Mesenchymal stem cell (in vitro differentiated cells and primary cell): ENCODE data around the gene PPIB.

Experiments
- DNase-seq: peaks from one replicate; pipeline ENCODE4 v3.0.0-alpha.2; 2013
- H2AFZ ChIP-seq: one replicate; pipeline ENCODE4 v1.6.1; 2013; ENCODE audit warnings: low read depth, mild to moderate bottlenecking, control low read depth, inconsistent platforms, low read length, moderate library complexity
- H2AK5ac ChIP-seq: 2 replicates; pipeline ENCODE4 v1.6.1; 2013; ENCODE audit warnings: low read length, moderate library complexity, mild to moderate bottlenecking, inconsistent platforms; ENCODE audit not compliant: severe bottlenecking
- H2BK120ac ChIP-seq: one replicate; pipeline ENCODE4 v1.6.1; 2013; ENCODE audit warnings: low read depth, mild to moderate bottlenecking, inconsistent platforms, low read length, moderate library complexity
- H2BK12ac ChIP-seq, 2 experiments: one replicate each; pipeline ENCODE4 v1.6.1; 2013; ENCODE audit warnings: inconsistent platforms in 2 of 2, low read length in 2 of 2, mild to moderate bottlenecking in 2 of 2, moderate library complexity in 2 of 2, control low read depth in 1 of 2
- H2BK15ac ChIP-seq: one replicate; pipeline ENCODE4 v1.6.1; 2013; ENCODE audit warnings: mild to moderate bottlenecking, low read depth, inconsistent platforms; ENCODE audit not compliant: poor library complexity, severe bottlenecking
- H2BK5ac ChIP-seq: 2 replicates; pipeline ENCODE4 v1.6.1; 2013; ENCODE audit warnings: low read depth, mild to moderate bottlenecking, low read length, control low read depth, inconsistent platforms; ENCODE audit not compliant: poor library complexity, severe bottlenecking
- H3K14ac ChIP-seq, 2 experiments: one replicate each; pipeline ENCODE4 v1.6.1; 2013; ENCODE audit warnings: inconsistent platforms in 2 of 2, low read length in 2 of 2, control low read depth in 1 of 2, mild to moderate bottlenecking in 1 of 2, moderate library complexity in 1 of 2
- H3K18ac ChIP-seq, 2 experiments: one replicate each; pipeline ENCODE4 v1.6.1; 2013; ENCODE audit warnings: inconsistent platforms in 2 of 2, low read length in 2 of 2, control low read depth in 1 of 2, low read depth in 1 of 2, mild to moderate bottlenecking in 1 of 2
- H3K23ac ChIP-seq, 2 experiments: one replicate each; pipeline ENCODE4 v1.6.1; 2013; ENCODE audit warnings: inconsistent platforms in 2 of 2, low read length in 2 of 2, mild to moderate bottlenecking in 2 of 2, moderate library complexity in 2 of 2, control low read depth in 1 of 2
- H3K27ac ChIP-seq: 2 replicates; pipeline ENCODE4 v1.5.1; 2013; ENCODE audit warnings: mild to moderate bottlenecking, moderate library complexity, low read length, control low read depth, inconsistent platforms; ENCODE audit not compliant: poor library complexity, severe bottlenecking
- H3K27me3 ChIP-seq, 2 experiments: 2 replicates each; pipeline versions ENCODE4 v1.6.1 to v1.7.0; 2013; ENCODE audit warnings: low read length in 2 of 2, mild to moderate bottlenecking in 2 of 2, moderate library complexity in 2 of 2, control low read depth in 1 of 2, inconsistent platforms in 1 of 2; ENCODE audit not compliant: control insufficient read depth in 1 of 2, insufficient read depth in 1 of 2
- H3K36me3 ChIP-seq, 2 experiments: 2 replicates each; pipeline versions ENCODE4 v1.6.1 to v1.7.0; 2013; ENCODE audit warnings: low read length in 2 of 2, control low read depth in 1 of 2, inconsistent platforms in 1 of 2, low read depth in 1 of 2, mild to moderate bottlenecking in 1 of 2; ENCODE audit not compliant: insufficient read depth in 2 of 2, control insufficient read depth in 1 of 2
- H3K4ac ChIP-seq, 2 experiments: one replicate each; pipeline ENCODE4 v1.6.1; 2013; ENCODE audit warnings: inconsistent platforms in 2 of 2, low read length in 2 of 2, mild to moderate bottlenecking in 2 of 2, moderate library complexity in 2 of 2, control low read depth in 1 of 2, low read depth in 1 of 2
- H3K4me1 ChIP-seq: 2 replicates; pipeline ENCODE4 v1.6.1; 2013; ENCODE audit warnings: low read depth, low read length, control low read depth; ENCODE audit not compliant: control insufficient read depth, insufficient read depth
- H3K4me2 ChIP-seq: 2 replicates; pipeline ENCODE4 v1.6.1; 2013; ENCODE audit warnings: low read length, mild to moderate bottlenecking, inconsistent platforms; ENCODE audit not compliant: poor library complexity, severe bottlenecking
- H3K4me3 ChIP-seq, 2 experiments: 2 replicates each; pipeline versions ENCODE4 v1.5.1 to v1.7.0; 2013; ENCODE audit warnings: low read length in 2 of 2, mild to moderate bottlenecking in 2 of 2, control low read depth in 1 of 2, low read depth in 1 of 2; ENCODE audit not compliant: insufficient read depth in 1 of 2
- H3K79me1 ChIP-seq: replicated peaks from 2 replicates; pipeline ENCODE4 v1.6.1; 2013; ENCODE audit warnings: mild to moderate bottlenecking, control low read depth, low read length, inconsistent platforms; ENCODE audit not compliant: poor library complexity, severe bottlenecking
- H3K9ac ChIP-seq: 2 replicates; pipeline ENCODE4 v1.7.0; 2013; ENCODE audit warnings: mild to moderate bottlenecking, low read length, moderate library complexity
- H3K9me3 ChIP-seq: 2 replicates; pipeline ENCODE4 v1.7.0; 2013; ENCODE audit warnings: mild to moderate bottlenecking, low read length; ENCODE audit not compliant: control insufficient read depth
- H4K8ac ChIP-seq: one replicate; pipeline ENCODE4 v1.6.1; 2013; ENCODE audit warnings: inconsistent platforms, mild to moderate bottlenecking, low read length, moderate library complexity
- H4K91ac ChIP-seq: one replicate; pipeline ENCODE4 v1.6.1; 2013; ENCODE audit warnings: mild to moderate bottlenecking, low read length, inconsistent platforms
- WGBS: methylation state at CpG from one replicate; pipeline ENCODE4 v1.1.7; 2013; ENCODE audit warnings: mixed read lengths; 5-methylcytosine and 5-hydroxymethylcytosine counted together

The PPIB gene

DNA sequence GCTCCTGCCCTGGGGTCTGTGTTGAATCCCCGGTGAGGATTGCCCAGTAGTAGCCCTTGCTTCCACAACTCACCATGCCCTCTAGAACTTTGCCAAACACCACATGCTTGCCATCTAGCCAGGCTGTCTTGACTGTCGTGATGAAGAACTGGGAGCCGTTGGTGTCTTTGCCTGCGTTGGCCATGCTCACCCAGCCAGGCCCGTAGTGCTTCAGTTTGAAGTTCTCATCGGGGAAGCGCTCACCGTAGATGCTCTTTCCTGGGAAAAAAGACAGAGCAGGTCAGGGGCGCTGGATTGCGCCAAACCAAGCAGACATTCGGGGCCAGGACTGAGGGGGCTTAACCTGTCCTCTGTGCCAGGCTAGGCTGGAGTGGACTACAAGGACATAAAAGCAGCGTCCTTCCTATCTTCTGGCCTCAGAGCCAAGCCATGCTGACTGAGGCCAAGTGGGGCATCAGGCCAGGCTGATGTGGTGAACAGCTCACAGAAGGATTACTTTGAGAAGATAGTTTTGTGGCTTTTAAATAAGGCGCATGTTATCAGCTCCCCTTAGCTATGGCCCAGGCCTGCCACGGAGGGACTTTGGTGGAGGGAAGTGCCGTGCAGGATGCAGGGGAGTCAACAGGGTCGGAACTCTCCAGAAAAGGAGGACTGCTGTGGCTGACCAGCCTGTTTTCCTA is 6.0 kb downstream of the PPIB start:
- H3K79me1 ChIP-seq: peaks cover 13% of the 10 kb centered on the region
- no peak overlapping the region for H3K14ac ChIP-seq
- no peak overlapping the region for H3K18ac ChIP-seq
- no peak overlapping the region for H3K4me2 ChIP-seq
- H2BK15ac ChIP-seq: no peak overlapping the region
- H2BK12ac ChIP-seq: no peak overlapping the region
- H3K36me3 ChIP-seq: peaks cover 70 to 71% of the 10 kb centered on the region in 2 experiments
- H4K91ac ChIP-seq: no peak overlapping the region
- 95% methylated on average over 16 of the region's 16 CpGs for WGBS
- H3K9me3 ChIP-seq: no peaks in the 10 kb centered on the region
- DNase-seq: no peak
- no peak overlapping the region for H3K4me3 ChIP-seq
- H2BK120ac ChIP-seq: no peak overlapping the region
- peaks cover 9 to 14% of the 10 kb centered on the region in 2 experiments for H3K27me3 ChIP-seq
- H4K8ac ChIP-seq: no peak overlapping the region
- H2BK5ac ChIP-seq: no peak overlapping the region
- no peak overlapping the region for H3K4ac ChIP-seq
- no peak overlapping the region for H3K9ac ChIP-seq
- H3K23ac ChIP-seq: no peak overlapping the region
- H2AFZ ChIP-seq: no peak overlapping the region
- no peak overlapping the region for H3K27ac ChIP-seq
- H3K4me1 ChIP-seq: peaks cover 31% of the 10 kb centered on the region
- H2AK5ac ChIP-seq: no peak overlapping the region

DNA sequence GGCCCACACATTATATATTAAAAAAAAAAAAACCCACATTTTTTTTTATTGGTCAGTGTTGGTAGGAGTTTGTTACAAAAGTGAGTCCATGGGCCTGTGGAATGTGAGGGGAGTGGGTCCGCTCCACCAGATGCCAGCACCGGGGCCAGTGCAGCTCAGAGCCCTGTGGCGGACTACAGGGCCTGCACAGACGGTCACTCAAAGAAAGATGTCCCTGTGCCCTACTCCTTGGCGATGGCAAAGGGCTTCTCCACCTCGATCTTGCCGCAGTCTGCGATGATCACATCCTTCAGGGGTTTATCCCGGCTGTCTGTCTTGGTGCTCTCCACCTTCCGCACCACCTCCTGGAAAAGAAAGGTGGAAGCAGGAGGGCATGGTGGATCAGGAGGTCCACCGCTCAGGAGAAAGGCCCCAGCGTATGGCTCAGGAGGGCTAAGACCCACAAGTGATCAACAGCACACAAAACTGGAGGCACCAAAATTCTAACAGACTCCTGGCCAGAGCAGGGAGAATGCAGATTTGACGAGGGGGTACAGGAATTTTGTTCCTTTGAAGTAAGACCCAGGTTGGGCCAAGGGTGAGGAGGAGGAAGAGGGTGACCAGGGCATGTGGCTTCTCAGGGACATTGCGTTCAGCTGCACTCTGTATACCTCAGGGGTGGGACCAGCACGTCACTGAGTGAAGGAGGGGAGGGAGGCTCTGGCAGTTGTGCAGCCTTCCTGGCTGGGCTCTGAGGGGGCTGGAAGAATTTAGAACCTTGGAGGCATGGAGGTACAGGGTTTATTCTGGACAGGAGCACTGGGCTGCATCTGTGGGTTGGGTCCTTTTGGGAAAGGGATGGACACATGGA is 6.8 kb downstream of the PPIB start:
- Histone ChIP-seq H2BK15ac (no peak overlapping the region), H2BK120ac (no peak overlapping the region), H2AFZ (no peak overlapping the region), H2BK5ac (no peak overlapping the region), H3K79me1 (peaks cover 13% of the 10 kb centered on the region), H3K9me3 (no peaks in the 10 kb centered on the region), H3K18ac (no peak overlapping the region), H3K4me2 (no peak overlapping the region), H3K36me3 (peaks cover 64 to 66% of the 10 kb centered on the region in 2 experiments), H3K4me3 (no peak overlapping the region), H2AK5ac (no peak overlapping the region), H3K23ac (no peak overlapping the region), H2BK12ac (no peak overlapping the region), H3K27me3 (peaks cover 9 to 16% of the 10 kb centered on the region in 2 experiments), H3K14ac (no peak overlapping the region), H4K8ac (no peak overlapping the region), H4K91ac (no peak overlapping the region), H3K4me1 (peaks cover 36% of the 10 kb centered on the region), H3K9ac (no peak overlapping the region), H3K27ac (no peak overlapping the region), H3K4ac (peak overlapping the region in 1 of 2 experiments; percentile 49)
- WGBS: 93% methylated on average over 15 of the region's 15 CpGs
- no peak for DNase-seq

DNA sequence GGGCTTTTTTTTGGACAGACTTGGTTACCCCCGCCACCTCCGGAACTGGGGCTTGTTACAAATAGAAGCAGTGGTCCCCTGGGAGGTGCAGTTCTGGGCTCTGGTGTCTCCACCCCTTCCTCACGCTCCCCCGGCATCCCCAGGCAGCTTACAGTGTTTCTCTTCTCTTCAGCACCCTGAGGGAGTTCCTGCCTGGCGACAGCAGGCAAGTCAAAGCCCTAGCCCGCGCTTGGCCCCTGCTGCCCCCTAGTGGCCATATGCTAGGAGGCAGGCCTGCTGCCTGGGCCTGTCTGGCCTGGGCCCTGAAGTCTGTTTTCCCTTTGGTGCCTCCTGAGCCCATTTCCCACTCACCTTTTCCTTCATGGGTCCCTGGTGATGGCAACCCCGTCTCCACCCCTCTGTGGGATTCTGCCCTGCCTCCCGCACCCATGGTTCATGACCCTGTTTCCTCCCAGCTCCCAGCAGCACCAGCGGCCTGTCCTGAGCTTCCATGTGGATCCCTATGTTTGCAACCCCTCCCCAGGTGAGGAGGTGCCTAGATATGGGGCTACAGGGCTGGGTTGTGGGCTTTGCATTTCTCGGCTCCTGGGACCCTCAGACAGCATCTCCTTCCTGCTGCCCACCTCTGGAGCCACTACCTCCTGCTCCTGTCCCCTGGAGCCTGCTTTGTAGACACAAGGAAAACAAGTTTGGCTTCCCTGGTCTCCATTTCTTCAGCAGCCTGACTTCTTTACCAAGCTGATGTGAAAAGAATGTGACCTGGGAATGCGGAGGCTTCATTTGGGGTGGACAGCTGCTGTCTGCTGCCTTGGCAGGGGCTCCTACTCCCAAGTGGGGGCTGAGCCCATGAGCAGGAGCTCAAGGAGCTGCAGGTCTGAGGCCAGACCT is 9.1 kb downstream of the PPIB start:
- H2BK15ac ChIP-seq: no peak overlapping the region
- H3K18ac ChIP-seq: no peak overlapping the region
- H3K9me3 ChIP-seq: no peaks in the 10 kb centered on the region
- no peak overlapping the region for H3K14ac ChIP-seq
- peaks cover 29% of the 10 kb centered on the region for H3K4me1 ChIP-seq
- H4K91ac ChIP-seq: no peak overlapping the region
- H4K8ac ChIP-seq: peak overlapping the region; percentile 45
- DNase-seq: peak; percentile 84
- H3K27me3 ChIP-seq: peaks cover 9 to 16% of the 10 kb centered on the region in 2 experiments
- no peak overlapping the region for H2BK120ac ChIP-seq
- no peak overlapping the region for H3K4me3 ChIP-seq
- H2BK12ac ChIP-seq: no peak overlapping the region
- H3K79me1 ChIP-seq: peaks cover 8% of the 10 kb centered on the region
- peaks cover 45 to 48% of the 10 kb centered on the region in 2 experiments for H3K36me3 ChIP-seq
- no peak overlapping the region for H2AK5ac ChIP-seq
- H3K4ac ChIP-seq: no peak overlapping the region
- no peak overlapping the region for H3K4me2 ChIP-seq
- H3K27ac ChIP-seq: peak overlapping the region; percentile 27
- no peak overlapping the region for H3K23ac ChIP-seq
- WGBS: 22% methylated on average over 10 of the region's 12 CpGs
- H2BK5ac ChIP-seq: no peak overlapping the region
- H2AFZ ChIP-seq: no peak overlapping the region
- H3K9ac ChIP-seq: peak overlapping the region; percentile 36
